GM23248 (cell line): Measurements from ENCODE around the gene PRRG2. TPM values are rescaled to one million over a fixed set of nuclear protein-coding genes. Genes with fewer than 3 reads are reported as not detected.

ENCODE experiments used
- DNase-seq: peaks from one replicate; pipeline ENCODE4 v3.0.0-alpha.2; 2015
- H2AFZ ChIP-seq: fragments of 200-600 bp; sonication (generic); 2 replicates; pipeline ENCODE4 v1.6.1; 2016; ENCODE audit warnings: antibody characterized with exemption
- H3F3A ChIP-seq: fragments of 200-600 bp; sonication (generic); 2 replicates; pipeline ENCODE4 v1.6.1; 2016; ENCODE audit warnings: mild to moderate bottlenecking, antibody characterized with exemption, mixed run types; ENCODE audit not compliant: insufficient read depth
- H3K27ac ChIP-seq: fragments of 200-600 bp; sonication (generic); 2 replicates; pipeline ENCODE4 v1.5.1; 2016; ENCODE audit warnings: mild to moderate bottlenecking
- H3K27me3 ChIP-seq: fragments of 200-600 bp; sonication (generic); replicated peaks from 2 replicates; pipeline ENCODE4 v1.6.1; 2016; ENCODE audit warnings: mild to moderate bottlenecking; ENCODE audit not compliant: insufficient read depth
- H3K36me3 ChIP-seq: fragments of 200-600 bp; sonication (generic); 2 replicates; pipeline ENCODE4 v1.6.1; 2016; ENCODE audit warnings: low read depth, mild to moderate bottlenecking
- H3K4me1 ChIP-seq: fragments of 200-600 bp; sonication (generic); 2 replicates; pipeline ENCODE4 v1.6.1; 2016; ENCODE audit warnings: mild to moderate bottlenecking; ENCODE audit not compliant: insufficient read depth
- H3K4me2 ChIP-seq: fragments of 200-600 bp; sonication (generic); one replicate; pipeline ENCODE4 v1.6.1; 2016; ENCODE audit warnings: mild to moderate bottlenecking; ENCODE audit not compliant: unreplicated experiment
- H3K4me3 ChIP-seq: fragments of 200-600 bp; sonication (generic); 2 replicates; pipeline ENCODE4 v1.5.1; 2016; ENCODE audit warnings: mild to moderate bottlenecking
- H3K79me2 ChIP-seq: fragments of 200-600 bp; sonication (generic); 2 replicates; pipeline ENCODE4 v1.6.1; 2016; ENCODE audit warnings: mild to moderate bottlenecking; ENCODE audit not compliant: insufficient read depth
- H3K9ac ChIP-seq: fragments of 200-600 bp; sonication (generic); 2 replicates; pipeline ENCODE4 v1.6.1; 2016; ENCODE audit warnings: mild to moderate bottlenecking
- H3K9me2 ChIP-seq: fragments of 200-600 bp; sonication (generic); 2 replicates; pipeline ENCODE4 v1.6.1; 2016; ENCODE audit warnings: mixed run types, mild to moderate bottlenecking, moderate library complexity; ENCODE audit not compliant: insufficient read depth
- H3K9me3 ChIP-seq: fragments of 200-600 bp; sonication (generic); one replicate; pipeline ENCODE4 v1.6.1; 2017; ENCODE audit warnings: low read depth
- H4K20me1 ChIP-seq: fragments of 200-600 bp; sonication (generic); 2 replicates; pipeline ENCODE4 v1.6.0; 2016; ENCODE audit not compliant: insufficient read depth
- EZH2 ChIP-seq: fragments of 200-600 bp; sonication (generic); IDR thresholded peaks from 2 replicates; pipeline ENCODE4 v1.6.1; 2018; ENCODE audit warnings: antibody characterized with exemption, mild to moderate bottlenecking; ENCODE audit not compliant: insufficient read depth, poor library complexity, severe bottlenecking
- EZH2phosphoT487 ChIP-seq: fragments of 200-600 bp; sonication (generic); IDR thresholded peaks from 2 replicates; pipeline ENCODE4 v1.6.1; 2018; ENCODE audit warnings: antibody characterized with exemption, moderate library complexity, mild to moderate bottlenecking, low read depth; ENCODE audit not compliant: insufficient read depth
- WGBS, 2 experiments: methylation state at CpG; one replicate each; pipeline ENCODE4 v1.1.6; 2015 to 2017; ENCODE audit warnings: low lambda C conversion rate in 2 of 2, low coverage in 1 of 2; ENCODE audit errors: missing lambda C conversion rate in 2 of 2; 5-methylcytosine and 5-hydroxymethylcytosine counted together
- in situ Hi-C: fragments of 300-500 bp; cut with MboI; formaldehyde crosslinking; loops from 2 replicates; pipeline ENCODE4 v1.15.0; 2020
- polyA plus RNA-seq: library from polyadenylated mRNA; unstranded; fragments of >200 nt; fragmentation: Nextera tagmentation; extraction: Ambion mirVana; gene quantifications from 2 replicates; pipeline ENCODE4 v1.2.1, GENCODE V29; 2016
- total RNA-seq: library from RNA; depleted of rRNA; stranded (reverse); fragments of >200 nt; shearing (Covaris generic); gene quantifications from 2 replicates; pipeline ENCODE4 v1.2.3, GENCODE V29; 2014

PRRG2 gene
- total and polyA plus RNA-seq, 2 experiments from 2014 or later: 0.13 TPM; not detected in 1

DNA sequence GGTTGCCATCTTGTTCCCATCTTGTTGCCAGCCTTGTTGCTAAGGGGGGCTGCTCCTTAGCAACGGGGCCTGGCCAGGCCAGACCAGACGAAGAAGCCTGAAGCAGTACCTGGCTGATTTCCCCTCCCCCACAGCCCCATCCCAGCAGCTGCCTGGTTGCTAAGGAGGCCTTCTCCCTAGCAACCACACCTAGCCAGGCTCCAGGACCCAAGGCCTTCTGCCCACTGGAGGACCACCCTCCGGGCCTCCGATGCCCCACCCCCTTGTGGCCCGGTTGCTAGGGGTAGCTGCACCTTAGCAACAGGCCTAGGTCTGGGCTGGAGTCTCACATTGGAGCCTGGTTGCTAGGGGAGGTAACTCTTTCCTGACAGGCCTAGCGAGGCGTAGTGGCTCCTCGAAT, 3.9 kb downstream of the PRRG2 start:
- H3K79me2 ChIP-seq: peaks cover 2% of the 10 kb centered on the region
- TF ChIP-seq EZH2: no peak
- TF ChIP-seq EZH2phosphoT487: no peak
- no peaks in the 10 kb centered on the region for H3K27me3 ChIP-seq
- H3K27ac ChIP-seq: no peak overlapping the region
- WGBS, 2 experiments: 50 to 51% methylated on average over 8 of the region's 8 CpGs
- in situ Hi-C loops: no loop called here
- no peaks in the 10 kb centered on the region for H3K4me1 ChIP-seq
- H2AFZ ChIP-seq: no peak overlapping the region
- no peaks in the 10 kb centered on the region; the same call in 1 of the 2 replicates for H3F3A ChIP-seq
- no peak overlapping the region for H3K4me3 ChIP-seq
- DNase-seq: no peak
- H4K20me1 ChIP-seq: no peaks in the 10 kb centered on the region
- H3K4me2 ChIP-seq: no peak overlapping the region
- H3K9me3 ChIP-seq: no peaks in the 10 kb centered on the region
- no peak overlapping the region for H3K9ac ChIP-seq
- H3K9me2 ChIP-seq: no peaks in the 10 kb centered on the region
- no peaks in the 10 kb centered on the region for H3K36me3 ChIP-seq

- Histone ChIP-seq H3K4me1 (no peaks in the 10 kb centered on the region), H3K4me3 (no peak overlapping the region), H3F3A (no peaks in the 10 kb centered on the region), H3K36me3 (no peaks in the 10 kb centered on the region), H3K4me2 (no peak overlapping the region), H3K9me2 (no peaks in the 10 kb centered on the region), H4K20me1 (no peaks in the 10 kb centered on the region), H3K27ac (no peak overlapping the region), H3K9ac (no peak overlapping the region), H3K27me3 (no peaks in the 10 kb centered on the region), H3K9me3 (no peaks in the 10 kb centered on the region), H3K79me2 (peaks cover 7% of the 10 kb centered on the region), H2AFZ (no peak overlapping the region)
- 18 to 28% methylated on average over 8 of the region's 8 CpGs for WGBS, 2 experiments
- TF ChIP-seq EZH2phosphoT487 (no peak), EZH2 (no peak)
- DNase-seq: no peak
- in situ Hi-C loops: no loop called here
Observed at GRCh38 chr19:49587227-49587626, 6.1 kb downstream of the PRRG2 start.

- Histone ChIP-seq H3K27ac (no peak overlapping the region), H3K9me2 (no peaks in the 10 kb centered on the region), H3K4me2 (no peak overlapping the region), H3K36me3 (no peaks in the 10 kb centered on the region), H3K9ac (no peak overlapping the region), H3K9me3 (no peaks in the 10 kb centered on the region), H3K79me2 (peaks cover 20% of the 10 kb centered on the region), H2AFZ (no peak overlapping the region), H3K4me1 (peaks cover 2% of the 10 kb centered on the region; the same call in 1 of the 2 replicates), H3K27me3 (no peaks in the 10 kb centered on the region), H4K20me1 (0 out of 2 replicates have a peak, but pooled peaks cover under 1% of the 10 kb centered on the region), H3F3A (peaks cover 4% of the 10 kb centered on the region; the same call in 1 of the 2 replicates), H3K4me3 (no peak overlapping the region)
- TF ChIP-seq EZH2phosphoT487: no peak
- no peak for TF ChIP-seq EZH2
- in situ Hi-C loops: no loop called here
- DNase-seq: no peak
- WGBS, 2 experiments: 62 to 64% methylated on average over 18 of the region's 18 CpGs
Observed at GRCh38 chr19:49588365-49589122, 7.4 kb downstream of the PRRG2 start.

DNA sequence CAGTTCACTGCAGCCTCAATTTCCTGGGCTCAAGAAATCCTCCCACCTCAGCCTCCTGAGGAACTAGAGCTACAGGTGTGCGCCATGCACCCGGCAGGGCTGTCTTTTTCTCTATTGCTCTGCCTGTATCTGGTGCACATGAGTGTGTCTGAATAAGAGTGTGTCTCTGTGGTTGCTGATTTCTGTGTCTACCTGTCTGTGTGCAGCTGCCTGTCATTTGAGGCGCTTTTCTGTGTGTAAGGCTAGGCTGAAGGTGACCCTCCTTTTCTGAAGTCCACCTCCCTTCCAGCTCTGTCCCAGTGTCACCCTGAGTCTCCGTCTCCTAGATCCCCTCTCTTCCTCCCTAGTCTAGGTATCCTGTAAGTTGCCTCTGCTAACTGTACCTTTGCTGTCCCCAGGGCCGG, 8.4 kb downstream of the PRRG2 start:
- peaks cover 29% of the 10 kb centered on the region for H3K79me2 ChIP-seq
- H3K9me2 ChIP-seq: no peaks in the 10 kb centered on the region
- TF ChIP-seq EZH2phosphoT487 (no peak), EZH2 (no peak)
- H3F3A ChIP-seq: peaks cover 13% of the 10 kb centered on the region
- peaks cover 6% of the 10 kb centered on the region; the same call in 1 of the 2 replicates for H4K20me1 ChIP-seq
- no peaks in the 10 kb centered on the region for H3K9me3 ChIP-seq
- H3K27ac ChIP-seq: no peak overlapping the region
- no peaks in the 10 kb centered on the region for H3K27me3 ChIP-seq
- in situ Hi-C loops: no loop called here
- H3K4me1 ChIP-seq: peaks cover 9% of the 10 kb centered on the region
- H2AFZ ChIP-seq: no peak overlapping the region
- WGBS, 2 experiments: 41 to 52% methylated on average over 4 to 5 of the region's 5 CpGs
- no peaks in the 10 kb centered on the region for H3K36me3 ChIP-seq
- no peak overlapping the region for H3K9ac ChIP-seq
- no peak overlapping the region for H3K4me3 ChIP-seq
- no peak overlapping the region for H3K4me2 ChIP-seq
- no peak for DNase-seq
